Left lobe of liver (tissue), 2 donors: Measurements from ENCODE around the gene SORCS3. TPM values are rescaled to one million over a fixed set of nuclear protein-coding genes. Genes with fewer than 3 reads are reported as not detected.

ENCODE experiments used
- ATAC-seq: fragments of 200-7000 bp; cut with Tn5 transposase; one replicate; pipeline ENCODE4 v1.9.1; 2020; ENCODE audit warnings: mild to moderate bottlenecking, moderate library complexity
- DNase-seq: peaks from one replicate; pipeline ENCODE4 v3.0.0-alpha.2; 2020; ENCODE audit warnings: low spot score
- total RNA-seq: library from RNA; stranded (reverse); gene quantifications from one replicate; pipeline ENCODE4 v1.2.1, GENCODE V29; 2021
- donor health status: DM: no; HTN: no; CAD: no; lungs with moderate emphysema.
- donor health status: DM: no; HTN: yes; CAD: no.

Gene SORCS3
- total RNA-seq, 1 donor from 2014 or later: not detected

DNA sequence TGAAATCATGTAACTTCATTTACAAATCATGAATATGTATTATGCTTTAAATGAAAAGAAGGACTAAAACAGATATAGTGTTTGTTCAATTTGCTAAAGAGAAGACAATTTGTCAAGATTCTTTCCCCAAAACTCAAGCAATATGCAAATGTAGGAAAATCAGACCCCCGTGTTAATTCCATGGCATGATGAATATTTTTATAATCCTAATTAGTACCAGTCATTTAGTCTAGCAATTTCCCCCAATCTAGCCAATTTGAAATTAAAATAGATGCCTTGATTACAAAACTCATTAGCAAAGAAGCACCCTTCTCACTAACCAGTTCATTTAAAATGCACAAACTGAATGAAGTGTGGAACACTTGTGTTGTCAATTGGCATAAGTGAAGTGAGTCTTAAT lies 347.6 kb downstream of the SORCS3 start:
- no peak for DNase-seq

DNA sequence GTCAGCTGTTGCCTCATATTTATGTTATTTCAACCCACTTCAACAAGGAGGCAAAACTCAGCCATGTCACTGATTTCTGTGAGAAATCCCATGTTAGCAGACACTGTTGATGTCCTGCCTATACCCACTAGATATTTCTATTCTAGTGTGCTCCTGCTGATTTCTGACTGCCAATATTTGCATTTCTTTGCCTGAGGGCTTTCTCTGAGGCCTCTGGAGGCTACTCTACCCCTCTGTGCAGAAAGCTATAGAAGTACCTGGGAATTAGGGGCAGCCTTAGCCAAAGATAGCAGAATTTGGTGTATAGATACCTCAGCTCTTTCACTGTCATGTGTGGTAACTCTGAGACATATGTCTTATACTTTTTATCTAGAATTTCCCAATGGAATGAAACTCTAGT lies 348.8 kb downstream of the SORCS3 start:
- no peak for ATAC-seq

More for the DNA sequence above, 347.6 kb downstream of the SORCS3 start:
- ATAC-seq: no peak

DNA sequence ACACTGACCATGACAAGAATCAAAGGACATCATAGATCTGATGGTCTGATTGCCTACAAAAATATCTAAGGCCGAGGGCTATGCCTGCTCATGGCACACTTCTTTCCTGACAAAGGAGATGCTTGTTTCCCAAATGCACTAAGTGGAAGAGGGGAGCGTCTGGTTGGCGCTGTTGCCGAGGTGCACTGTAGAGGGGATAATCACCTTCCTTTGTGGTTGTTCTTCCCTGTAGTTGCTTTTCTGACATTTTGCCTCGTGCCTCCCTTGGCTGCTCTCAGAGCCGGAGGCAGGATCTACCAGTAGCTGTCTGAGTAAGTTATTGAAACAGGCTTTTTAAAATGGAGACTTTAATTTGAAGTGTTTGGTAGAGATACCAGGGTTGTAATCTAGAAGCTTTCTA lies 352.0 kb downstream of the SORCS3 start:
- DNase-seq (no peak), ATAC-seq (no peak)

More for the DNA sequence above, 348.8 kb downstream of the SORCS3 start:
- no peak for DNase-seq

DNA sequence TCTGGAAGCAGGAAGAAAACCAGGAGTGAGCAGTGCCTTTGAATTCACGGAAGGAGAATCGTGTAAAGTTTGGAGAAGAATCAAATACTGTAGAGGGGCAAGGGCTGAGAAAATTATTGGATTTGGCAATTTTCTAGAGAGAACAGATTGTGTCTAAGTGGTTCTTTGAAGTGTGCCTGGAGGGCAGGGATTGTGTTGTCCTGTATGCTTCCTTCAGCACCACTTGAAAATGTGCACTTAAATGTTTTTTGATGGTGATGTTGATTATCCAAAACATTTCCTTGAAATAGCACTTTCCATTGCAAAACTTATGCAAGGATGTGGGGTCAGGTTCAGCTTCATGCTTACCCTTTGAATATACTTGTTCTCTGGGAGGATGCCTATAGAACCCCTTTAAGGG lies 360.2 kb downstream of the SORCS3 start:
- no peak for DNase-seq
- ATAC-seq: no peak

DNA sequence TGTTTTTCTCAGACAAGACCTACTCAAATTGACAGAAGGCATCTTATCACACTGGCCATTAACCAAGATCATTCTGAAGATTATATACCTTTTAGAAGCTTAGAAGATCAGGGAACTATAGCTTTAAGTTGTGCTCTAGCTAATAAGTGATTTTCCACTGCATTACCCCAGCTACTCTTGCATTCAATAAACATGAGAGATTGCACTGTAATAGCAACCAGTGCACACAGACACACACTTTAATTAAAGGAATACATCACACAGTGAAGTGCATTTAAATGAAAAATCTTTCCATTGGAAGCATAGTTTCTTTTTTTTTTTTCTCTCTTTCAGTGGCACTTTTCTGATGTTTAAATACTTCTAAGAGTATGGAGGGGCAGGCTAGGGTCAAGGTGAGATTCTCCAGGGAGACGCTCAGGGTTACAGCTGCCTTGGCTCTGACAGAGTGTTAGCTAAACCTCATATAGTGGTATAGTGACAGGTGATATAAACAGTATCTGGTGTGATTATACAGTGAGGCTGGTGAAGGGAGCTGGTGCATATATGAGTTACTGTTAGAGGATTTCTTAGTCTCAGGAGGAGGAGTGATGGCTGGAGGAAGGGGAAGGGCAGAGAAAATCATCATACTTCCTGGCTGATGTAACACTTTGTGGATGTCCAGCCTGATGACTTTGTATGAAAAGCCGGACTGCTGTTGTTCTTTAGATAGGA lies 369.5 kb downstream of the SORCS3 start:
- DNase-seq (no peak), ATAC-seq (no peak)

DNA sequence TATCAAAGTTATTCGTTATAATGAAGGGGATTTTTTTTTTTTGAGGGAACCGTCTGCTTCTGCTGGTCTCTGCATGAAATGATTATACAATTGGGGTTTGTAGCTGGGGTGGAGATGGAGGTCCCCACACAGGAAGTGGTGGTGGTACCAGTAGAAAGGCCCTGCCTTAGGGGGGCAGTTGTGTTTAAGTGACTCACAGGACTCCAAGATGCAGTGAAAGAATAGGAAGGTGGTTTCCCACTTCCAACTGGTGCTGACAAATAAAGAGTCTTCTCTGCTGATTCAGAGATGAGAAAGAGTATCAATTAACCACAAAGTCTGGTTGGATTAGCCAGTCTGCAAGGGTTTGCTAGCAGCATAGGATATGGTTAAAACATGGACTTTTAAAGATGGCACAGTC lies 376.0 kb downstream of the SORCS3 start:
- no peak for DNase-seq
- no peak for ATAC-seq

DNA sequence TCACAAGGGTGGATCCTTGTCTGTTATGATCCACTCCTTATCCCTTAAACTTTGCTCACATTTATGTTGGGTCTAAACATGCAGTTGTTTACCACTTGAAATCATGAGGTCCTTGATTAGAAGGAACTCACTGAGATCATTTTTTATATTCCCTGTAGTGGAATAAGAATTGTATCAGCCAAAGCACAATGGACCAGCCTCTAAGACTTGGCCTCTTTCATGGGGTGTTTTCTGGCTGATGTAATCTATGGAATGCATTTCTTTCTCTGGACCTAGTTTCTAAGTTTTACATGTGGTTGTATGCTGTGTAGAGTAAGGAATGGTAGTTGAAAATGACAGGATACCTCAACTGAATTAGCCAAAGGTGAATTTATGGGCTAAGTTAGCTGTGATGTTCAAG lies 376.6 kb downstream of the SORCS3 start:
- DNase-seq (no peak), ATAC-seq (no peak)

DNA sequence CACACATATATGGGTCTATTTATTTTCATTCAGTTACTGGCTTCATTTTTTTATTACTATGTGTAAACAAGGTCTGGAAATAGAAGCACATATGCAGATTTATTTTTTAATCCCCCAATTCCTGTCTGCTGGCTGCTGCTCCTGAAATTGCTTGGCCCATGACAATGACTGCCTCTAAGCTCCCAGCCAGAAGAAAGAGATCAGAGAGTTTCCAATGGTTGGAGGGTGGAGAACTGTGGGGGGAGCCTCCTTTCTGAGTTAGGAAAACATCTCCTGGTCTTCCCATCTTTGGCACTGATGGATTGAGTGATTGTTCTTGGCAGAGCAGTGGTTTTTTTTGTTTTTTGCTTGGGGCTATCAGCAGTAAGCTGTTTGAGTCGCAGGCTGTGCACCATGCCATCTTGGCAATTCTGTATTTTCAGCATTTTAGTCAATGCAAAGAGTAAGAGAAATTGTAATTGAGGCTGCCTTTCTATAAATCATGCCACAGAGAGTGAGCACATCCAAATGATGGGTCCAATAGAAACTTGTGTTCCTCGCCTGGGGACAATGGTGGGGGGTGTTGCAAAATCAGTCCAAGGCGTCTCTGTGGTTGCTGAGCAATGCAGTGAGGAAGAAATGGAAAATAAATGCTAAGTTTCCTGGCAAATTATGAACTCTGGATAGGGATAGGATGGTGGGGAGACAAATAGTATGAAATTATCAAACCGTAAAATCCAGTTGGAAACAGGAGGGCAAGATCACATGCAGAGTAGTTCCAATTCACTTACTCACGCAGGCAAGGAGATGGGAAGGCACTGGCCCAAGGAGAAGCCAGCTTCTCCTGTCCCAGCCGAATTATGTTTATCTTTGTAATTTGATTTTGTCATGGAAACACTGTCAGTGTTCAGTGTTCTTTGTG lies 382.4 kb downstream of the SORCS3 start:
- no peak for ATAC-seq
- DNase-seq: no peak

DNA sequence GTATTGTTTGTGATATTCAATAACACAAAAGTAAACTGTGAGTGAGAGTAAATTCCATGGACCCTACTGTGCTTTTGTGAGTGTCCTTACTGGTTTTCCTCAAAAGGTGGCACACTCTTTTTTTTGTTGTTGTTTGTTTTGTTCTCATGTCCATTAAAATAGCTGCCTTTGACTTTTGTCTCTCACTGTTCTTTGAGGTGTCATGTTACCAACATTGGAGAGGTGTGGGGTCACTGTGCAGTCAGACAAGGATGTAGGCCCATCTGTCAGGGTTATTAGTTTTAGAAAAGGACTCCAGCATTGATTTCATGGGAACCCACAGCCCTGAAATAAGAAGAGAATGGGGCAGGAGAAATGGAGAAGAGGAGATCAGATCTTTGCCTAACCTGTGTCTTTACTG lies 383.1 kb downstream of the SORCS3 start:
- no peak for DNase-seq
- ATAC-seq: no peak

DNA sequence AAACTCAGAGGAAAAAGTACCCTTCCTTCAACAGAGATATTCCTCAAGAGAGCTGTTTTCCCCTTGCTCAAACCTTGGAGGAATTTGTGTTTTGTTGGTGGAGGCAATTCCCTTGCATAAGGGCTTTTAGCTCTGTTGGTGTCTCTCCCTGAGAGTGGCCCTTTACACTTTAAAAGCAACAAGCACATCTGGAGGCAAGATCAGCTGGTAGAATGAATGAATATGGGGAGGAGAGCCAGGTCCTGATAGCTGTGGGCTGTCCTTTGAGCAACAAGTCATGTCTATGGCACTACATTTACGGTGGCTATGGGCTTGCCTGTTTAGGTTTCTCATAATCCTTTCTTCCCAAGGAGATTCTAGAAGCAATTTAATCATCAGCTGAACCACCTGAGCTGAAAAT lies 384.0 kb downstream of the SORCS3 start:
- DNase-seq (no peak), ATAC-seq (no peak)

DNA sequence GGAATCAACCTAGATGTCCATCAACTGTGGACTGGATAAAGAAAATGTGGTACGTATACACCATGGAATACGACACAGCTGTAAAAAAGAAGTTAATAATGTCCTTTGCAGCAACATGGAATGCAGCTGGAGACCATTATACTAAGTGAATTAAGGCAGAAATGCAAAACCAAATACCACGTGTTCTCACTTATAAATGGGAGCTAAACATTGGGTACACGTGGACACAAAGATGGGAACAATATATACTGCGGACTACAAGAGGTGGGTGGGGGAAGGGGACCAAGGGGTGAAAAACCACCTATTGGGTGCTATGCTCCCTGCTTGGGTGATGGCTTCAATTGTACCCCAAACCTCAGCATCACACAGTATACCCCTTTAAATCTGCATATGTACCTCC lies 385.5 kb downstream of the SORCS3 start:
- ATAC-seq: no peak
- no peak for DNase-seq

DNA sequence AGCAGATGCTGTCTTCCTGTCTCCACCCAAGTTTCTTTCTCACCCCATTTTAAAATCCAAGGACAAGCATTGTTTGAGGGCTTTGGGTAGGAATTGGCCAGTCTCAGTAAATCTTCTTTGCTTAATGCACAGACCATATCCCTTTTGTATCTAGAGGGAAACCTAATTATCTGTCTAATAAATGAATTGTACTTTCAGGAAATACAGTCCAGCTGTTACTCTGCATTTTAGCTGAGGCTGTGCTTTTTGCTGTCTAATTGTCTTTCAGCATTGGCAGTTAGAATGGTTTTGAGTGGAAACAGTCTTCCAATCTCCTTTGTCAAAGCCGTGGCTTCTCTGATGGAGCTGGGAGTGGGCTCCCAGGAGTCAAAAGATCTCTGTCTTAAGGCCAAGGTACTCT lies 388.2 kb downstream of the SORCS3 start:
- DNase-seq (no peak), ATAC-seq (no peak)

DNA sequence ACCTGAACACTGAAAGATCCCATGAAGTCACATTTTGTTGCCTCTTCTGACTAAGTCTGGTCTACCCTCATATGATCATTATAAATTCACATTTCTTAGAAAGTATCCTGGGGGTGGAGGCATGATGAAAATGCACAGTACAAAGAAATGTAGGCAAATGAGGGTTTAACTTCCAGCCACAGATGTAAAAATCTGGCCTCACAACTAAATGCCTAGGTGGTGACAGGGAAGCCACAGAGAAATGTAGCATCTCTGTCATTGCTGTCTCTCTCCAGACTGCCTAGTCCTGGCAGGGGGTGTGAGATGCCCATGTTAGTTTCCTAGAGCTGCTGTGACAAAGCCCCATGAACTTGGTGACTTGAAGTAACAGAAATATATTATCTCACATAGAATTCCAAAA lies 395.9 kb downstream of the SORCS3 start:
- ATAC-seq: no peak
- DNase-seq: no peak

DNA sequence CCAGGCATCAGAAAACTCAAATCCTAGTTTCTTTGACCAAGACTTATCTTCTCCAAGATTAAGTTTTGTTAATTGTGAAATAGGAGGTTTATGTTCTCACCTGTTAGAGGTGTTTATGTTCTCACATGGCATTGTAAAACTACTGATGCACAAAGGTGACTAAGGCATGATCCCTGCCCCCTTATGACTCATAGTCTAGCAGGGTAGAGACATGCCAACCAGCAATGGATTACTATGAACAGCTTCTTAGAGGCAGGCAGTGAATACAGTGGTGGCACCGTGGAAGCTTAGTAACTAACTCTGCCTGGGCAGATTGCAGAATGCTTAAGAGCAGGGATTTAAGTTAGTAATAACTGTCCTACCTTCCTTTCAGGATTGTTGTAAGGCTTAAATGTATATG lies 400.9 kb downstream of the SORCS3 start:
- DNase-seq (no peak), ATAC-seq (no peak)

DNA sequence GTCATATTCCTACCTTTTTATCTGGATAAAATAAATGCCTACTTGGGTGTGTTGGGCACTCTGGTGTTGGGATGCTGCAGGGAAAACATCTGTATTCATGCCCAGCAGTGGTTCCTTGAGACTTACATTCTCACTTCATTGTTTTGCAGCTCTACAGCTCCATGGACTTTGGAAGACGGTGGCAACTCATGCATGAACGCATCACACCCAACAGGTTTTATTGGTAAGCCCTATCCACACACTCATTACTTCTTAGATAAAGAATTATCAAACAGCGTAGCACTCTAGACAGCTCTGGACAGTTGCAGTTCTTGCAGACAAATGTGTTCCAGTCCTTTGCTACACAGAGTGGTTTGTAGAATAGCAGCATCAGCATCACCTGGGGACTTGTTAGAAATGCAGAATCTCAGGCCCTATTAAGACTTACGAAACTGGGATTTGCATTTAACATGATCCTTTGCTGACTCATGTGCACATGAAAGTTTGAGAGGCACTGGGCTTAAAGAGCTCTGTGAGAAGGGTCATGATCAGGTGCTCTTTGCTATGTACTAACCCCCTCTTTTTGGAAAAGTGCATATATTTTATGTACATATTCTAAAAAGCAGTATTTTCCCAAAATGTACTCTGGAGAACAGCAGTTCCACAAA lies 401.9 kb downstream of the SORCS3 start:
- DNase-seq: no peak
- ATAC-seq: no peak

DNA sequence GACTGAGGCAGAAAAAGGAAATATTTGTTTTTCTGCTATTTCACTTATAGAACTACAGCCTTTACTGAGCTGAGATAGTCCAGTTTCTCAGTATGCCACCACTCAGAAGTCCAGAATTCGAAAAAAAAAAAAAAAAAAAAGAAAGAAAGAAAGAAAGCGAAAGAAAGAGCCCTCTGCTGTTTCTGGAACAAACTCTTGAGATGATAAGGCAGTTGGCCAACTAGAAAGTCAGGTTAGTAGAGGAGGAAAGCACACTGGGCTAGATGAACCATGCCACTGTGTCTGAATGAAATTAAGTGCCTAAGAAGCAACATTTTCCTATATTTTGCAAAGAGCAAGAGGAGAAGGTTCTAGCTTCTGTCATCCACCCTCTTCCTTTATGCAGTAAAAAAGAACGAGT lies 403.8 kb downstream of the SORCS3 start:
- DNase-seq (no peak), ATAC-seq (no peak)

DNA sequence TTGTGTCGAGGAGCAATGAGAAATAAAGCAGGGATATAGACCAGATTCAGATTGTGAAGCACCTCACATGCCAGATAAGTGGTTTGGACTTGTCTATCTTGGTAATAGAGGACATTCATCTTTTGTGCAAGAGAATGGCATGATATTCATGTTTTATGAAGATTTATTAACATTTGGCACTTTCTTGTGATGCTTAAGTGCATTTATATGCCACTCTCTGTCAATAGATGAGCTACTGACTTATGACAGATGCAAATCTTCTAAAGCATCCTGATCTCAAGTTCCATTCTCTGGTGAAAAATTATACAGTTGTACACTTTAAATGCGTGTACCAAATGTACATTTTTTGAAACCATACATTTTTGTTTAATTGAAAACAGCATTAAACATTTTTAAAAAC lies 415.3 kb downstream of the SORCS3 start:
- ATAC-seq (no peak), DNase-seq (no peak)

DNA sequence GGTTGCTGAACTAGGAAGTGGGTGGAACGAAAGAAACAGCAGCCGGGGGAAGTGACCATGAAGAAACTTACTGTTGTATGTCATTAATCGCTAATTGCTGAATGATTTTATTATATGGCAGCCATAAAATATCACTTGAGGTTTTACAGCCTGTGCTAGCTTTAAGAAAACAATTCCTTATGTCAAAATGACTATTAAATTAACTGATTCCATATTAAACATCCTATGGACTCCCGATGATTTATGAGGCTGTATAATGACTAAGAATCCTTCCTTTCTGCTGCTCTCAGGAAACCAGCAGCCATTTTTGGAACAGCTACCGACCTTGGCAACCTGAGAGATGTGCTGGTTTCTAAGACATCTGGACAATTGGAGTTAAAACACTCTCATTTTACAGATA lies 421.9 kb downstream of the SORCS3 start:
- ATAC-seq (no peak), DNase-seq (no peak)

DNA sequence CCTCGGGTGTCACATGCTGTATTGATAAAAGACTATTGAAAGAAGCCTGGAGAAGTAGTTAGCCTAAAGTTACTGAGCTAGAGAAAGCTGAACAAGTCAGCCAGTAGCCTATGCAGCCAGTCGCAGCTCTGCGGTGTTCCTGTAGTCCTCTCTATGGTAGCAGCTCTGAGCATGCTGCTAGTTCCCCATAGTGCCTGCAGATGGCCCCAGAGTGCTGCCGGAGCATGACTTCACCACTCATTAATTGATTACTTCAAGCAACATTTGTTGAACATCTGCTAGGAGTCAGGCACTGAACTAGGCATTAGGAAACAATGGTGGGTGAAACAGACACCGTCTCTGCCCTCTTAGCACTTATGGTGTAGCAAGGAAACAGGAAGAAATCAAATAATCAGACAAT lies 422.7 kb downstream of the SORCS3 start:
- DNase-seq (no peak), ATAC-seq (no peak)

DNA sequence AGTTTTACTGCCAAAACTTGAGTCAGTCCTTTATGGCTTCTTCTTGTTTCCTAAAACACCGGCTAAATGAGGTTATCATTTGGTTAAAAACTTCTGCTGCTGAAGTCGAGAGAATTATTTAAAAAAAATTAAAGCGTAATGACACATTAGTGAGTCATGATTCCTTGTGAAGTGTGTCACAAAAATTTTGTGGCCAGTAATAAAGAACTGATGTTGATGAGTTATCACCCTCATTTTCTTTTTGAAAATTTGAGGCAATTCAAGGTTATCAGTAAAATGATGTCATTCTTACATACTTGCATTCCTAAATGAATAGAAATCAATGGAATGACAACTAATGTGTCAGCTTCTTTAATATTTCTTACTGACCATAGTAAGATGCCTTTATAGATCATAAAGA lies 427.4 kb downstream of the SORCS3 start:
- DNase-seq (no peak), ATAC-seq (no peak)

DNA sequence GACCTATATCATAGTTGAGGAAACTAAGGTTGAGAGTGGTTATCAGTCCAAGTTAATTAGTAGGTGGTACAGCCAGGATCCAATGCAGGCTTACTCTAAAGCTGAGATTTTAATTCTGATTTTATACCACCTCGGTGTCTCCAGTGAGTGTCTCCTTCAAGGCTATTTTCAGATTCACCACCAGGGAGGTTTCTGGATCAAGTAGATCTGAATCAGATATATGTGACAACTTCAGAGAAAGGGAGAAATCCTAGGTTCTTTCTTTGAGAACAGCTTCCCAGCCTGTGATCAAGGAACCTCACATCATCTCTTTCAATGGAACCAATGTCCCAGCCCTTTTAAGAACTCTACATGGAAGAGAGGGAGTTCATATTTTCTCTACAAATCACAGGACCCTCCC lies 429.2 kb downstream of the SORCS3 start:
- DNase-seq (no peak), ATAC-seq (no peak)

DNA sequence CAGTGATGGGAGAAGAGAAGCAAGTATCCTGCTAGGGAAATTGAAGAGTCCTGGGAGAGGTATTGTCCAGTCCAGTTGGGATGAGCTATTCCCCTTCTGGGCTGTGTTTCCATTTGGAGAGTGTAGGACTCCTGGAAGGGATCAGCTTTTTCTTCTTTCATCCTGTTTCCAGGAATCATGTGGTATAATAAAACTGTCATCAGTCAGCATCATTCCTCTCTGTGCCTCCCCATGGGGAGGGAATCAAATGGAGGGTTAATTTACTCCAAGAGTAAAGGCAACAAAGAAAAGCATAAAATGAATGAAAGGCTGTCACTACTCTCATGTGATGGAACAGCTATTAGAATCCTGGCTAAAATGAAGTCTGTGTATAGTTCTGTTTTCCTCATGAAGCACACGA lies 429.9 kb downstream of the SORCS3 start:
- ATAC-seq: no peak
- DNase-seq: no peak
